ENCODE measurements around the gene ACAN.

The ACAN gene

DNA sequence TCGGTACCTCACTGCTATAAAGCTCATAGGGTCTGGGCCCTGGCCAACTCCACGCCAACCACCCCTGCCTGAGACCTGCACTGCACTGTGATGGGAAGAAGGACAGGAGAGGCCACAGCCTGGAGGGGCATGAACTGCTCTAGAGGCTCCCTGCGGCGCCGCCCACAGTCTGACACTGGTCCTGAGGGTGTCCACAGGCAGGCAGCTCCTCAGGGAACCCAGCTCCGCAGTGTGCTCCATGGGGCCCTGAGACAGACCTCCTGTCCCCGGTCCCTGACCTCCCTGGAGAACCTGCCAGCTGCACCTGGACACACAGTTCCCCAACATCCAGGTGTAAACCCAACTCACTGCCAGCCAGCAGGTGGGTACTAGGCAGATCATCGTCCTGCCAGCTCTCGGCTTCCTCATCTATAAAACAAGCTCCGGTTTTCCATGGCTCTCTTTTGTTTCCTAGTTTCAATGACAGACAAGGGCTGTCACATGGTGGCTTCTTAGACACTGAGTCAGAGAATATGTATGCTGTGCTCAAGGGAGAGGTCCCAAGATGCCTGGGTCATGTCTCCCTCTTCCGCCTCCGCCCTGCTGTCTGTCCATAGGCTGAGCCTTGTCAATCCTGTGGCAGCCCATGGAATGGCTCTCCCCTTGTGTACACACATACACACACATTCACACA, 97.2 kb downstream of the ACAN start:
- Histone ChIP-seq H3K27me3 (replicated peaks in 2 of 5; ENCODE audit: control insufficient read depth in 4 of 5, insufficient read depth in 5 of 5, low read length in 4 of 5) (peaks cover 0 to 3% (median 2%) of the 10 kb centered on the region in 5 experiments), H3K4me3 (ENCODE audit: control insufficient read depth in 1 of 7, extremely low read depth in 1 of 7, insufficient read depth in 4 of 7, low read depth in 2 of 7, low read length in 6 of 7) (no peak overlapping the region), H3K36me3 (ENCODE audit: control insufficient read depth in 4 of 4, insufficient read depth in 4 of 4, low read length in 3 of 4) (peaks cover 0 to 38% (median 20%) of the 10 kb centered on the region in 4 experiments), H3K27ac (ENCODE audit: insufficient read depth in 1 of 2, low read depth in 1 of 2, low read length in 2 of 2, poor library complexity in 1 of 2, severe bottlenecking in 2 of 2) (no peak overlapping the region), H3K9me3 (ENCODE audit: control extremely low read depth in 1 of 5, control insufficient read depth in 4 of 5, insufficient read depth in 2 of 5, low read depth in 1 of 5, low read length in 4 of 5) (no peaks in the 10 kb centered on the region), H3K4me1 (ENCODE audit: control extremely low read depth in 1 of 4, control insufficient read depth in 4 of 4, insufficient read depth in 4 of 4, low read length in 3 of 4) (peaks cover 0 to 26% (median 22%) of the 10 kb centered on the region in 4 experiments)
- 98% methylated on average over 7 of the region's 12 CpGs for WGBS (ENCODE audit: insufficient coverage)
- ChIA-PET POLR2A (no interaction called here), CTCF (interaction anchor here (0.7 to 0.9 kb wide), 2 partner anchors 15 to 104 kb away, joined by 3 read pairs; no protein-coding TSS in a partner anchor)
- no peak for DNase-seq

GRCh38 chr15:88900982-88901418, 97.8 kb downstream of the ACAN start:
- POLR2A ChIA-PET, result no interaction called here
- peaks cover 0 to 44% (median 25%) of the 10 kb centered on the region in 4 experiments for H3K36me3 ChIP-seq (ENCODE audit: control insufficient read depth in 4 of 4, insufficient read depth in 4 of 4, low read length in 3 of 4)
- H3K4me1 ChIP-seq (ENCODE audit: control extremely low read depth in 1 of 4, control insufficient read depth in 4 of 4, insufficient read depth in 4 of 4, low read length in 3 of 4), result peaks cover 0 to 23% (median 19%) of the 10 kb centered on the region in 4 experiments
- H3K4me3 ChIP-seq (ENCODE audit: control insufficient read depth in 1 of 7, extremely low read depth in 1 of 7, insufficient read depth in 4 of 7, low read depth in 2 of 7, low read length in 6 of 7), result no peak overlapping the region
- no peaks in the 10 kb centered on the region for H3K9me3 ChIP-seq (ENCODE audit: control extremely low read depth in 1 of 5, control insufficient read depth in 4 of 5, insufficient read depth in 2 of 5, low read depth in 1 of 5, low read length in 4 of 5)
- no peaks in the 10 kb centered on the region for H3K27me3 ChIP-seq (replicated peaks in 2 of 5; ENCODE audit: control insufficient read depth in 4 of 5, insufficient read depth in 5 of 5, low read length in 4 of 5)
- CTCF ChIA-PET, result interaction anchor here (0.9 to 1.2 kb wide), 2 partner anchors 8 to 10 kb away, joined by 3 to 4 read pairs; no protein-coding TSS in a partner anchor
- 100% methylated on average over 1 of the region's 5 CpGs for WGBS (ENCODE audit: insufficient coverage)
- DNase-seq, result no peak
- H3K27ac ChIP-seq (ENCODE audit: insufficient read depth in 1 of 2, low read depth in 1 of 2, low read length in 2 of 2, poor library complexity in 1 of 2, severe bottlenecking in 2 of 2), result no peak overlapping the region

GRCh38 chr15:88901508-88902220, 98.4 kb downstream of the ACAN start:
- POLR2A ChIA-PET, result no interaction called here

DNA sequence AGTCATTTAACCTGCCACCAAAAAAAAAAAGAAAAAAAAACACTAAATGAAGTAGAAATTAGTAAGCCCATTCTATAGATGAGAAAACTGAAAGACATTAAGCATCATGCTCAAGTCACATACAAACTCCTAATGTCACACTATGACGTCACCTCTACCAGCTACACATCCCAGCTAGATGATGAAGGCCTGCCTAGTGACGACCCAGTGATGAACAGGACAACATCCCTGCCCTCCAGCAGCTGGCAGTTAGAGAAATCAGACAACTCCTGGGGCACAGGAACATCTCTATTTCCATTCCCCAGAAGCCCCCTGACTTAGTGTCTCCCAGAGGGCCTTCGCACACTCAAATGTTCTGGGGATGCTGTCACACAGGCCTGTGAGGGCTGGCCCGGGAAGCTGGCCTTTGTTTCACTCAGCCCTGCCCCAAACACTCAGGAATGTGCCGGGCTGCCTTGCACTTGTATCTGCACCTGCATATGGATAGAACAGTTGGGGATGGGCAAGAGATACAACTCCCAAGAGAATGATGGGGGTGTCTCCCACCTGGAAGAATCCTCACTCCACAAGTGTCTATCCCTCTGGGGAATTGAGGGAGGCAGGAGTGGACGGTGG, 99.1 kb downstream of the ACAN start:
- CTCF ChIA-PET, result interaction anchor here (0.6 to 3.3 kb wide), 8 partner anchors 11 to 428 kb away, joined by 3 to 23 read pairs (median 4); no protein-coding TSS in a partner anchor
- 83% methylated on average over 6 of the region's 6 CpGs for WGBS (ENCODE audit: insufficient coverage)
- no peak overlapping the region for H3K4me3 ChIP-seq (ENCODE audit: control insufficient read depth in 1 of 7, extremely low read depth in 1 of 7, insufficient read depth in 4 of 7, low read depth in 2 of 7, low read length in 6 of 7)
- H3K27ac ChIP-seq (ENCODE audit: insufficient read depth in 1 of 2, low read depth in 1 of 2, low read length in 2 of 2, poor library complexity in 1 of 2, severe bottlenecking in 2 of 2), result no peak overlapping the region
- no peak for DNase-seq
- H3K27me3 ChIP-seq (replicated peaks in 2 of 5; ENCODE audit: control insufficient read depth in 4 of 5, insufficient read depth in 5 of 5, low read length in 4 of 5), result no peaks in the 10 kb centered on the region
- peaks cover 0 to 14% (median 12%) of the 10 kb centered on the region in 4 experiments for H3K4me1 ChIP-seq (ENCODE audit: control extremely low read depth in 1 of 4, control insufficient read depth in 4 of 4, insufficient read depth in 4 of 4, low read length in 3 of 4)
- peaks cover 0 to 57% (median 27%) of the 10 kb centered on the region in 4 experiments for H3K36me3 ChIP-seq (ENCODE audit: control insufficient read depth in 4 of 4, insufficient read depth in 4 of 4, low read length in 3 of 4)
- H3K9me3 ChIP-seq (ENCODE audit: control extremely low read depth in 1 of 5, control insufficient read depth in 4 of 5, insufficient read depth in 2 of 5, low read depth in 1 of 5, low read length in 4 of 5), result no peaks in the 10 kb centered on the region
- POLR2A ChIA-PET, result no interaction called here

More at GRCh38 chr15:88901508-88902220, 98.4 kb downstream of the ACAN start:
- 98% methylated on average over 9 of the region's 15 CpGs for WGBS (ENCODE audit: insufficient coverage)
- Histone ChIP-seq H3K27ac (ENCODE audit: insufficient read depth in 1 of 2, low read depth in 1 of 2, low read length in 2 of 2, poor library complexity in 1 of 2, severe bottlenecking in 2 of 2) (no peak overlapping the region), H3K9me3 (ENCODE audit: control extremely low read depth in 1 of 5, control insufficient read depth in 4 of 5, insufficient read depth in 2 of 5, low read depth in 1 of 5, low read length in 4 of 5) (no peaks in the 10 kb centered on the region), H3K36me3 (ENCODE audit: control insufficient read depth in 4 of 4, insufficient read depth in 4 of 4, low read length in 3 of 4) (peaks cover 0 to 50% (median 26%) of the 10 kb centered on the region in 4 experiments), H3K4me3 (ENCODE audit: control insufficient read depth in 1 of 7, extremely low read depth in 1 of 7, insufficient read depth in 4 of 7, low read depth in 2 of 7, low read length in 6 of 7) (no peak overlapping the region), H3K4me1 (ENCODE audit: control extremely low read depth in 1 of 4, control insufficient read depth in 4 of 4, insufficient read depth in 4 of 4, low read length in 3 of 4) (peaks cover 0 to 21% (median 18%) of the 10 kb centered on the region in 4 experiments), H3K27me3 (replicated peaks in 2 of 5; ENCODE audit: control insufficient read depth in 4 of 5, insufficient read depth in 5 of 5, low read length in 4 of 5) (no peaks in the 10 kb centered on the region)
- CTCF ChIA-PET, result interaction anchor here (0.6 to 1.2 kb wide), 3 partner anchors 9 to 427 kb away, joined by 3 to 4 read pairs (median 3); no protein-coding TSS in a partner anchor
- DNase-seq, result no peak

DNA sequence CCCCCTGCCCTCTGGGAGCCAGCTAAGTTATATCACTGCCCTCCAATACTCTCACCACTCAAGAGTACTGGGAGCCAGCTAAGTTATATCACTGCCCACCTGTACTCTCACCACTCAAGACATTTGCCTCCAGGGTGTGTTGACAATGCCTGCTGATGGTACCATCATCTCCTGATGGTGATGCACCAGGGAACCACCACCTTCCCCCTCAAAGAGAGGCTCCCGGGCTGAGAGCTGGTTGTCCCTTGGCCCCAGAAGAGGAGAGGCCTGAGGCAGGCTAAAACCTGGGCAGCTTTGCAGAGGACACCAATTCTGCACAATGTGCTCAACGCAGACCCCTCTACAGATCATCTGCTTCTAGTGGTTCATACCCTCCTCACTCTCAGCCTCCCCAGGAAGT, 99.6 kb downstream of the ACAN start:
- 73% methylated on average over 2 of the region's 2 CpGs for WGBS (ENCODE audit: insufficient coverage)
- no peaks in the 10 kb centered on the region for H3K9me3 ChIP-seq (ENCODE audit: control extremely low read depth in 1 of 5, control insufficient read depth in 4 of 5, insufficient read depth in 2 of 5, low read depth in 1 of 5, low read length in 4 of 5)
- H3K4me1 ChIP-seq (ENCODE audit: control extremely low read depth in 1 of 4, control insufficient read depth in 4 of 4, insufficient read depth in 4 of 4, low read length in 3 of 4), result peaks cover 0 to 10% (median 7%) of the 10 kb centered on the region in 4 experiments
- ChIA-PET CTCF (interaction anchor here (0.8 to 3.3 kb wide), 9 partner anchors 13 to 300 kb away, joined by 3 to 23 read pairs (median 3); no protein-coding TSS in a partner anchor), POLR2A (no interaction called here)
- no peak for DNase-seq
- no peaks in the 10 kb centered on the region for H3K27me3 ChIP-seq (replicated peaks in 2 of 5; ENCODE audit: control insufficient read depth in 4 of 5, insufficient read depth in 5 of 5, low read length in 4 of 5)
- no peak overlapping the region for H3K4me3 ChIP-seq (ENCODE audit: control insufficient read depth in 1 of 7, extremely low read depth in 1 of 7, insufficient read depth in 4 of 7, low read depth in 2 of 7, low read length in 6 of 7)
- H3K36me3 ChIP-seq (ENCODE audit: control insufficient read depth in 4 of 4, insufficient read depth in 4 of 4, low read length in 3 of 4), result peaks cover 0 to 59% (median 27%) of the 10 kb centered on the region in 4 experiments
- no peak overlapping the region for H3K27ac ChIP-seq (ENCODE audit: insufficient read depth in 1 of 2, low read depth in 1 of 2, low read length in 2 of 2, poor library complexity in 1 of 2, severe bottlenecking in 2 of 2)

GRCh38 chr15:88904257-88904623, 101.0 kb downstream of the ACAN start:
- no peaks in the 10 kb centered on the region for H3K9me3 ChIP-seq (ENCODE audit: control extremely low read depth in 1 of 5, control insufficient read depth in 4 of 5, insufficient read depth in 2 of 5, low read depth in 1 of 5, low read length in 4 of 5)
- H3K36me3 ChIP-seq (ENCODE audit: control insufficient read depth in 4 of 4, insufficient read depth in 4 of 4, low read length in 3 of 4), result peaks cover 0 to 66% (median 33%) of the 10 kb centered on the region in 4 experiments
- DNase-seq, result no peak
- ChIA-PET CTCF (interaction anchor here (0.7 to 3.3 kb wide), 16 partner anchors 13 to 408 kb away, joined by 3 to 23 read pairs (median 5); no protein-coding TSS in a partner anchor), POLR2A (no interaction called here)
- H3K4me1 ChIP-seq (ENCODE audit: control extremely low read depth in 1 of 4, control insufficient read depth in 4 of 4, insufficient read depth in 4 of 4, low read length in 3 of 4), result peaks cover 0 to 7% (median 5%) of the 10 kb centered on the region in 4 experiments
- H3K4me3 ChIP-seq (ENCODE audit: control insufficient read depth in 1 of 7, extremely low read depth in 1 of 7, insufficient read depth in 4 of 7, low read depth in 2 of 7, low read length in 6 of 7), result no peak overlapping the region
- H3K27ac ChIP-seq (ENCODE audit: insufficient read depth in 1 of 2, low read depth in 1 of 2, low read length in 2 of 2, poor library complexity in 1 of 2, severe bottlenecking in 2 of 2), result no peak overlapping the region
- no peaks in the 10 kb centered on the region for H3K27me3 ChIP-seq (replicated peaks in 2 of 5; ENCODE audit: control insufficient read depth in 4 of 5, insufficient read depth in 5 of 5, low read length in 4 of 5)
- WGBS (ENCODE audit: insufficient coverage), result 79% methylated on average over 2 of the region's 2 CpGs

Measured in common myeloid progenitor, CD34-positive (primary cell).